NCI-H1930 (cell line): ENCODE results near the gene PATE3.

Source experiments
- DNase-seq, 2 experiments: peaks; one replicate each; lab custom pipeline; 2025; lab: John Stamatoyannopoulos, UW

The PATE3 gene

DNA sequence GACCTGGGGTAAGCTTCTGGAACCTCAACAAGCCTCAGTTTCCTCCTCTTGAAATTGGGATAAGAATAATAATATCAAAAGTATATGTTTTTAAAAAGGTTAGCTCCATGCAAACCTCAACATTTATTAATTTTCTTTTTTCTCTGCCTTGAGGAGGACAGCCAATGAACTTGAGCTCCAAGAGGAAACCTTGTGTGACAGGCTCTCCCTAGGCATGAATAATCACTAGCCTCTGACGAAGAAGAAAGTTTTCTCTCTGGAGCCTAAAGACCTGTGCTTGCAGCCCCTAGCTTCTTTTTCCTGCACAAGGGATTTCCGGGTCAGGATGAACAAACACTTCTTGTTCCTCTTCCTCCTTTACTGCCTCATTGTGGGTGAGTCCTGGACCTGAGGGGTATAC, at the start of gene PATE3:
TSS of gene PATE3 (plus strand) at position 301 of the 400 bp plus-strand sequence. CDS start at position 326, 25 bp downstream.
- DNase-seq: no peak

- no peak for DNase-seq
Observed at GRCh38 chr11:125740617-125741016, 47.3 kb upstream of the PATE3 start.

DNA sequence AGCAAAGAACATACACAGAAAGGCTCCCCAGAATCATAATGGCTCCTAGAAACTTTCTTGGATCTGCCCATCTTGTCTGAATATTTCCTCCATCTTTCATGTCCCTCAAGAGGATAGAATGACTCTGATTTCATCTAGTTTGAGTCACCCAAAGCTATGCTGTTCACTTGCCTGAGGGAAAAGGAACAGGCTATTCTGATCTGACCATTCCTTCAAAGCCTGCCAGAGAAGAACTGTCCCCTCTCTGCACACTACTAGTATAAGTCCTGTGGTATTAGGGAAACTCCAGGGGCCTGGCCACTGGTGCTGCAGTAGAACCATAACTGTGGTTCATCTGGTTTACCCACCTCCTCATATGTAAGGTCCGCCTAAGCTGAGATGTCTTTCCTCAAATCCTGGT, 44.2 kb upstream of the PATE3 start:
- no peak for DNase-seq

DNA sequence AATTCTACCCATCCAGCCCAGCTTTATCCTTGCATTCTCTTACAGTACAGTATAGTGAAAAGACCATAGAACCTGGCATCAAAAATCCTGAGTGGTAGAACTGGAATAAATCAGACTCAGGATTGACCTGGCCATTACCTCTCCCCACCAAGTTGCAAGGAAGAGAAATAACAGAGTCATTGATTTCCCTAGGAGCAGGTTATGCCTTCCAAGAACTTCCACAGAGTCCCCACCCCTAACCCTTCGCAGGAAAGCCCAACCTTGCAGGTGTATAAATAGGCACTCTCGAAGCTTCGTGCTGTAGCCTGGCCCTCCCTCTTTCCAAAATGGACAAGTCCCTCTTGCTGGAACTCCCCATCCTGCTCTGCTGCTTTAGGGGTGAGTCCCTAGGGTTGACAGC, 41.9 kb upstream of the PATE3 start, which contains the start of gene PATE1:
TSS of gene PATE1 (plus strand) at position 301 of the 400 bp plus-strand sequence. CDS start at position 327, 26 bp downstream.
- DNase-seq: no peak

- DNase-seq: no peak
Observed at GRCh38 chr11:125750629-125751028, 37.3 kb upstream of the PATE3 start.

DNA sequence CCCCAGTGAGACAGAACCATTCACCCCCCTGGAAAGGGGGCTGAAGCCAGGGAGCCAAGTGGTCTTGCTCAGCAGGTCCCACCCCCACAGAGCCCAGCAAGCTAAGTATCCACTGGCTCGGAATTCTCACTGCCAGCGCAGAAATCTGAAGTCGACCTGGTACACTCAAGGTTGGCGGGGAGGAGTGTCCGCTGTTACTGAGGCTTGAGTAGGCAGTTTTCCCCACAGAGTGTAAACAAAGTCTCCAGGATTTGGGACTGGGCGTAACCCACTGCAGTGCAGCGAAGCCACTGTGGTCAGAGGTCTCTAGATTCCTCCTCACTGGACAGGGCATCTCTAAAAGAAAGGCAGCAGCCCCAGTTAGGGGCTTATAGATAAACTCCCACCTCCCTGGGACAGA, 31.9 kb upstream of the PATE3 start:
- DNase-seq: no peak

GRCh38 chr11:125762445-125762844, 25.5 kb upstream of the PATE3 start:
- DNase-seq: no peak

DNA sequence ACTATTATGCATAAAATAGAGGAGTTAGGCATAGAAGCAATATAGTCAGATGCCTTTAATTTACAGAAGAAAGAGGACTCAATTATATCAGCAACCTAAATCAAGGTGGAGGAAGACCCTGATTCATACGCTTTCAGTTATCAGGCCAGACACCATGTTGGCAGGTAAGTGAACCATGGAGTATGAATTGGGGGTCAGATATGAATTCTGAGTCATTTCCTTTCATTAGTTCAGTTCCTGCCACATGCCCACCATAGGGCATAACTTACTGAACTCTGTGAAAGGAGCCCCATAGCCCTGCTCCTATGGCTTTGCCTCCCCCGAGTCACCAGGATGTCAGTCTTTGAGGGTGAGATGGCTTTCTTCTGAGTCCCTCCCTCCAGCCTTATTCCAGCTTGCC, 24.4 kb upstream of the PATE3 start:
- no peak for DNase-seq

- no peak for DNase-seq
Observed at GRCh38 chr11:125766251-125766650, 21.7 kb upstream of the PATE3 start.

GRCh38 chr11:125768336-125769046, 19.4 kb upstream of the PATE3 start:
- no peak for DNase-seq

- DNase-seq: no peak
Observed at GRCh38 chr11:125770583-125770982, 17.3 kb upstream of the PATE3 start.

DNA sequence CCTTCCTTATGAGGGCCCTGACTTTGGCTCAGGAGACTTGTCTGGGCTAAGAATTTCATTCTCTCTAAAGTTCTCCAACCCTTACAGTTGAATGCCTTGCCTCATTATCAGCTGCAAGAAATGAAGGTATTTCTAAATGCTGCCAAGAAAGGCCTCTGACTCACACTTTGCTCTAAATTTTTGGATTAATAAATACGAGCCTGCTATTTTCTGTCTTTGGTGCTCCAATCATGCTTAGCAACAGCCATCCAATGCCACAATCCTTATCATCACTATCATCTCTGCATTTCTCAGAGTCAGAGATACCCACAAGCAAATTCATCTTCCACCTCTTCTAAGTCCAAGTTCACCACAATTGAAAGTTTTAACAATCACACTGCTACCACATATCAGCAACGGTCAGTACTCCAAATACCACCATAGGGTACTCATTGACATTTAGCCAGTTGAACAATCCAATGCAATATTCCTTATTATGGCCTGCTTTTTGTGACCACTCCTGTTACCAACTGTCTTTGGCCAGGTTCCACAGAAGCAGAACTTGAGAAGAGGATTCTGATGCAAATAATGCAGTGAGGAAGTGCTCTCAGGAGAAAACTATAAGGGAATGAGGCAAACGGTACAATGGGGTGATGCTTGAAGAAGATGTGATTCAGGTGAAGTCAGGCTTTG, 15.0 kb upstream of the PATE3 start:
- DNase-seq: no peak

GRCh38 chr11:125773516-125773915, 14.4 kb upstream of the PATE3 start:
- no peak for DNase-seq

GRCh38 chr11:125777309-125777708, 10.6 kb upstream of the PATE3 start:
- no peak for DNase-seq

GRCh38 chr11:125778728-125779127, 9.2 kb upstream of the PATE3 start, which contains the start of gene PATE2:
Gene PATE2, minus strand, starts transcription at chr11:125778828. Its CDS starts 55 bp downstream, at chr11:125778773.
- no peak for DNase-seq

GRCh38 chr11:125784678-125785077, 3.2 kb upstream of the PATE3 start:
- no peak for DNase-seq

- no peak for DNase-seq
Observed at GRCh38 chr11:125790825-125791224, 2.9 kb downstream of the PATE3 start.

- DNase-seq: no peak
Observed at GRCh38 chr11:125797641-125798040, 9.7 kb downstream of the PATE3 start.

GRCh38 chr11:125799808-125800207, 11.9 kb downstream of the PATE3 start:
- DNase-seq: no peak

- DNase-seq: no peak
Observed at GRCh38 chr11:125802387-125802786, 14.5 kb downstream of the PATE3 start.

DNA sequence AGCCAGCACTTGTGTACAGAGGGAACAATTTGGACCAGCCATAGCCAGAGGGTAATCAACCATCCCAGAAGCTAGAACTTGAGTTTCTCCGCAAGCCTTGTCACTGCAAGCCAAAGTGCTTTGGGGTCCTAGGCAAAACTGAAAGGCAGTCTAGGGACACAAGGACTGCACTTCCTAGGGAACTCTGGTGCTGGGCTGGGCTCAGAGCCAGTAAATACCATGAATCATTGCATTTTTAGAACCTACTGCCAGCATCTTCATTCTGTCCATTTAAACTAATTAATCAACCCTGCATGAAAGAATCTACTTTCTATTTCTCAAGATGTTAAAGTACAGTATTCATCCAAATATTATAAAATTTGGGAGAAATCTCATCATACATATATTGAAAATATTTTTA, 20.0 kb downstream of the PATE3 start:
- no peak for DNase-seq

DNA sequence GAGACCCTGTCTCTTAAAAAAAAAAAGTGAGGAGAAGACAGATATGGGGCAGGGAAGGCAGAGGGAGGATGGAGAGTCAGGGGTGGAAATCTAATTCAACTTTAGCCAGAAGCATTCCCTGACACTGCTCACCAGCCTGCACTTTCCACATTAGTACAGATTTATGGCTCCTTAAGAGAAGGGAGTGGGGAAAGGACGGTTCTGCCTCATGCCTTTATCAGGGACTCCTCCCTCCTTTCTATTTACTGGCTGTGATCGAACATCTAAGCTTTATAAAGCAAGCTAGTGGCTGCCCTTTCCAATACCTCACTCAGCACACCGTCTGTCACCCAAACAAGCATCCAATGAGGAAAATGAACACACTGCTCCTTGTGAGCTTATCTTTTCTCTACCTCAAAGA, 45.1 kb downstream of the PATE3 start, which contains the start of gene PATE4:
TSS of gene PATE4 (plus strand) at position 301 of the 400 bp plus-strand sequence. CDS start at position 345, 44 bp downstream.
- DNase-seq: no peak

GRCh38 chr11:125835748-125836147, 47.8 kb downstream of the PATE3 start:
- no peak for DNase-seq
